GM18498 (cell line): ENCODE measurements around the gene CPNE9.

Experiments used
- ATAC-seq: cut with Tn5 transposase; IDR thresholded peaks from one replicate; pipeline ENCODE4 v1.9.1; 2021; ENCODE audit warnings: mild to moderate bottlenecking, moderate library complexity; ENCODE audit not compliant: unreplicated experiment

Gene CPNE9

GRCh38 chr3:9715136-9715535, 11.5 kb downstream of the CPNE9 start:
- ATAC-seq, result no peak

- ATAC-seq, result no peak
These were observed 12.3 kb downstream of the CPNE9 start for GRCh38 chr3:9715764-9716437.

DNA sequence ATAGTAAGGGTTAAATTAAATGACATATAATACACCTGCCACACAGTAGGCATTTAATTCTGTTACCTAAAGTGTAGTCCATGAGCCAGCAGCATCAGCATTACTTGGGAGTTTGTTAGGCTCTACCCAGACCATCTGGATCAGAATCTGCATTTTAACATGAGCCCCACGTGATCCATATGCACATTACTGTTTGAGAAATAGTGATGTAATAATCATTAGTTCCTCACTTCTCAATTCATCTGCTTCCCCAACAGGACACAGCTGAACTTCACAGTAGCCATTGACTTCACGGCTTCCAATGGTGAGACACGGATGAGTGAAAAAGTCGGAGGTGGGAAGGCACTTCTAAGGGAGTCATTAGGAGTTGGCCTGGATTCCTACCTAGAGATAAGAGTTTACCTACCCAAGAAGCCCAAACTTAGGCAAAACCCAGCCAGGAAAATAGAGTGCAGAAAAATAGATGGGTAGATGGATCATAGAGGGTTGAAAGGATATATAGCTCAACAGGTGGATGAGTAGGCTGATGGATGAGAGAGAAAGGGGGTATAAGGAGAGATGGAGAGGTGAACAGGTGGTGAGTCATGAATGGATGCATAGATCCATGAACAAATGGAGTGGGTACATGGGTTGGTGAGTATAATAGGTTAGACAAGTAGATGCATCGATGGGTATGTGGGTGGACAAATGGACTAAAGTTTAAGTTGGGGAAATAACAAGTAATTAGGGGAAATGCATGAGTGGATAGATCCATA, 13.3 kb downstream of the CPNE9 start:
- ATAC-seq, result no peak

GRCh38 chr3:9717563-9717962, 13.9 kb downstream of the CPNE9 start:
- no peak for ATAC-seq

DNA sequence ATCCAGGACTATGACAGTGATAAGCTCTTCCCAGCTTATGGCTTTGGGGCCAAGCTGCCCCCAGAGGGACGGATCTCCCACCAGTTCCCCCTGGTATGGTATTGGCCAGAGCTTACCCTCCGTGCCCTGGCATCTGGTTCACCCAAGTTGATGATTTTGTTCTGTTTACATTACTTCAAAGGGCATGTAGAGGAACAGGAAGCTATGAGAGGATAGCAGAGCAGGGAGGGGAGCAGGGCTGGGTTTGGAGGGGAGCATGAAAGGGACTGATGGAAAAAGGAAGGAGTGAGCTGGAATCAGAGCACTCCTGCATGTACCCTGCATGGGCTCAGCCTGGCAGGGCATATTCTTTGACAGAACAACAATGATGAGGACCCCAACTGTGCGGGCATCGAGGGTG, 14.5 kb downstream of the CPNE9 start:
- ATAC-seq, result no peak

DNA sequence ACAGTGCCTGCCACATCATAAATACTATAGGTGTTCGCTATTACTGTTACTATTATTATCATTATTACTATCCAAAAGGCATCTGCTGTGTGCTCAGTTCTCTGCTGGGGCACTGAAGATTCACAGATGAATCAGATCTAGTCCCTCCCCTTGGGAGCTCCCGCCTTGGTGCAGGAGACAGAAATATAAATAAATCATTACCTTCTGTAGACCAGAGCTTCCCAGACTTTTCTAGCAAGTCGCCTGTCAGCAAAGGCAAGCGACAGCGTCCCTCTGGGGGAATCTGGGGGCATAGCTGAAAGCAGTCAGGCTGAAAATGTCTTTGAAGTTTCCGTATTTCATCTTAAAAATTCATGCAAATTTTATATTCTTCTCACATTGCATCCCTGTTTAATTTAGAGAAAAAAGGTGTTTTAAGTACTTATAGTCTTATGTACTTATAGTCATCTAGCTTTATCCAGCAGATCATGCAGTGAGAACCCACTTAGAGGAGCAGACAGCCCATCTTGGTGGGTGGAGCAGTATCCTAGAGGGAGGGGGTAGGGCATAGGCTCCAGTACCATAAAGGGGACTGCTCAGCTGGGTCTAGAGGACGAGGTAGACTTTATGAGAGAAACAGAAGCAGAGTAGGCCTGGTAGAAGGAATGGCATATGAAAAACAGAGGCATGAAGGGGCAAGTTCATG, 17.5 kb downstream of the CPNE9 start:
- no peak for ATAC-seq

GRCh38 chr3:9721700-9722060, 18.0 kb downstream of the CPNE9 start:
- ATAC-seq, result no peak

DNA sequence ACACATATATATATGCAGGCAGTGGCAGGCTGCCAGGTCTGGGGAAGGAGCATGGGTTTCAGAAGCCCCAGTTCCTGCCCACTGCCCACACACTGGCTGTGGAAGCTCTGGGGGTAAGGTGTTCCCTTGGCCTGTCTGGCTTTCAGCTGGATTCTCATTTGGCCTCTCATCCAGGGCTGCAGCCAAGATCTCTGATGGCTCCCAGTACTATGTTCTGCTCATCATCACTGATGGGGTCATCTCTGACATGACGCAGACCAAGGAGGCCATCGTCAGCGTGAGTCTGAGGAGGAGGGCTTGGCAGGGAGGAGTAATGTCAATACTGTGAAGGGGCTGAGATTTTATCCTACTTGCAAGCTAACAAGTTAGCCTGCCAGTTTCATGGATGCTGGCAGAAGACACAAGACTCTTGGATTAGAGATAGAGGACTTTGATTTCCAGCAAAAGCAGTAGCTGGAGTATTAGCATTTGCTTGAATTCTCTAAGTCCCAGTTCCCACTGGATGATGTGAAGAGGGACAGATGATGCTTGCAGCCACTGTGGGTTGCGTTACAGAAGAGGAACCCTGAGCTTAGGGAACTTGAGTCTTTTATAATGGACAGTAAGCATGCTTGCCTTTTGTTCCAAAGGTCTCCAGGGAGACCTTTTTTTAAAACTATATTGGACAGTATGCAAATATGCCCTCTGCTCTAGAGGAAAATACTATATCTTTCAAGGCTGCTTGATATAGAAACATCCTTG, 22.3 kb downstream of the CPNE9 start:
- ATAC-seq, result no peak

DNA sequence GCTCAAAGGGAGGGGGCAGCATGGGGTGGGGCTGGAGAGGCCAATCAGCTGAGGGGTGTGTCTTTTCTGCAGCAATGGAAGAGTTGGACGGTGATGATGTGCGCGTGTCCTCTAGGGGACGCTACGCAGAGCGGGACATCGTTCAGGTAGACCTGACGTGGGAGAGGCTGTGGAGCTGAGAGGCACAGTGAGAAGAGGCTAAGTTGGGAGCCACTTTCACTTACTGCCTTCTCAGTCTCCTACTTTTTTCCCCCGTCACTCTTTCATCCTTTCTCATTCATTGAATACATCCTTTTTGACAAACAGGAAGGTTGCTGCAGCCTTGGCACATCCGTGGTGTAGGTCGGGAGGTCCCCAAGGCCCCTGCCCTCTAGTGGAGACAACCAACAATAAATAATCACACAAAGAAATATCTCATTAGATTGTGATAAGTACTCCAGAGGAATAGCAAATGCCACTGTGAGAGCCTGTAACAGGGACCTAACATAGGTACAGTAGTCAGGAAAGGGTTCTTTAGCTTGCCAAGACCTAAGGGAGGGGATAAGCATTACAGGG, 23.5 kb downstream of the CPNE9 start:
- ATAC-seq, result no peak

DNA sequence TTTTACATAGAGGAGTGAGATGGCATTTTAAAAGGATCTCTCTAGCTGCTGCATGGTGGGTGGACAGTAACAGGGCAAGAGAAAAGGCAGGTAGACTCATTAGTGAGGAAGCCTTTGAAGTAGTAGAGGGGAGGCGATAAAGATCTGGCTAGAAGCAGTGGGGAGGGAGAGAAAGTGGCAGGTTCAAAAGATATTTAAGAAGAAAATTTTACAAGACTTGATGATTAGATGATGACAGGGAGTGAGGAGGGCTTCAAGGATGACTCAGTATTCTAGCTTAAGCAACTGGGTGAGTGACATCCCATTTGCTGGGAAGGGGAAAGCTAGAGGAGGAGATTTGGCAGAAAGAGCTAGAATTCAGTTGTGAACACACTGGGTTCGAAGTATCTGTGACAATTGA, 24.1 kb downstream of the CPNE9 start:
- ATAC-seq, result no peak

DNA sequence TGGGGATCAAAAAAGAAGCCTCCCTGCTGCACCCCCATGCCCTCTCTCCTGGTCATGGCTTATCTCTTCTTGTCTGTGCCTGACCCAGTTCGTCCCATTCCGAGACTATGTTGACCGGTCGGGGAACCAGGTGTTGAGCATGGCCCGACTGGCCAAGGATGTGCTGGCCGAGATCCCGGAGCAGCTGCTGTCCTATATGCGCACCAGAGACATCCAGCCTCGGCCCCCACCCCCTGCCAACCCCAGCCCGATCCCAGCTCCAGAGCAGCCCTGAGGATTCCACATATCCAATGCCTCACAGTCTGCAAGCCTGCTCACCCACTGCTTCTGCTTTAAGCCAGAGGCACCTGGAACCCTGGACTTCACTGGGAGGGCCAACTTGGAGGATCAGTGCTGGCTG, 25.8 kb downstream of the CPNE9 start:
- ATAC-seq, result no peak

- ATAC-seq, result peak; percentile 36
These were observed 27.1 kb downstream of the CPNE9 start for GRCh38 chr3:9730657-9731205.

- ATAC-seq, result peak; percentile 92
These were observed 27.8 kb downstream of the CPNE9 start, which contains the start of gene BRPF1 for GRCh38 chr3:9731206-9732079. BRPF1 (plus strand) TSS chr3:9731735; CDS start chr3:9734141, 2,406 bp downstream.

DNA sequence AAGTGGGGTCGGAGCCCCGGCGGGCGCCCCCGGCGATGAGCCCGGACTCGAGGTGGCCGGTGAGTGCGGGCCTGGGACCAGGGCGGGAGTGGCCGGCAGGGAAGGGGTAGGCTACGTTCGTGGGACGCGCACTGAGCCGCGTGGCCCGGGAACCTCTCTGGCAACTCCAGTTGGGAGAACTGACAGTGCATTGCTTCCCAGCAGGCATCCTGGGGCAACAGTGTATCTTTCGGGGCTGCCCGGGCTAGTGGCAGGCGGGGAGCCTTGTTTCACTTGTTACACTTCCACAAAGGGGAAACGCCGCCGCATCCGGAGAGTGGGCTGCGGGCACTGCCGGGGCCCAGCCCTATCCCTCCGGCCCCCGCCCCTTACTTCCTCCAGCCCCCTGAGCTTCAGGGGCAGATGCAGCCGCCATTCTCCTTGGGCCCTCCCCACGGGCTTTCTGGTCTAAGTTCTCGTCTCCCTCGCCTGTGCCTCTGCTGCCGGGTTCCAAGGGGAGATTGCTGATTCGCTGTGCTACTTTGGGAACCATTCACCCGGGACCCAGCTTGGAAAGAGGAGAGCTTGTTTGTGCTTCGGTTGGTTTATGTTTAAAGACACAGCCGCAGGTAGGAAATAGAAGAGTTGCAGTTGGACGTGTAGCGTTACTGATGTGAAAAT, 28.6 kb downstream of the CPNE9 start:
- peak; percentile 14 for ATAC-seq

DNA sequence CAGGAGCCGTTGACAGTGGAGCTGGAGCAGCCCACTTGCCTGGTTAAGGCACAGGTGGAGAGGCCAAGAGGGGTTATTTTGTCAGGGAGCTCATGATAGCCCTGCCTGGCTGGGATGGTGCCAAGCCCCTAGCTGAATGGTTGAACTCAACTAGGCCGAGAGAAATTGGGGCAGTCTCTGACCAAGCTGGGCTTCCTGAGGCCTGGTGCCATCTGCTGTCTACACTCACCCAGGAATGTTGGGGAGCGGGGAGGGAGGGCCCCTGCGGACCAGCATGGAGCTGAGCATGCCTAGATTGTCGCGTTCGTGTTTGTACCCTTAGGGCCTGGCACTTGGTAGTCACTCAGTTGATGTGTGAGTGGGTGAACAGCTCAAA, 29.1 kb downstream of the CPNE9 start:
- ATAC-seq, result no peak

GRCh38 chr3:9736831-9737230, 33.2 kb downstream of the CPNE9 start:
- no peak for ATAC-seq

- no peak for ATAC-seq
These were observed 35.5 kb downstream of the CPNE9 start for GRCh38 chr3:9739181-9739580.

DNA sequence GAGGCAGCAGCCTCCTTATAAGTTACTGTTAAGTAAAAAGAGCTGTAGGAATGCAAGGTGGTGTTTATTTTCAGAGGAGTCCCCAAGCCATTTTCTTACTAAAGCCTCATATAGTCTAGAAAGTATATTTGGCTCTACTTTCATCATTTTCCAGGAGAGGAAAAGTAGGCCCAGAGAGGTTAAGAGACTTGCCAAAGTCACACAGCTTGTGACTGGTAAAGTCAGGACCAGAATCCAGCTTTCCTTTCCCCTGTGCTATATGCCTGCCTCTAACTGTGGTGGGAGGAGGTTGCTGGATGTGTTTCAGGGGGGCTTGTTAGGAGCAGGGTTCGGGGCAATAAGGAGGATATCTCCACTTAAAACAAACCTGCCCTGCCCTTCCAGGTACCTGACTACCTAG, 38.9 kb downstream of the CPNE9 start:
- no peak for ATAC-seq

GRCh38 chr3:9743548-9743947, 39.9 kb downstream of the CPNE9 start:
- ATAC-seq, result no peak
